GM12891 (cell line): ENCODE measurements around the gene GRIN2C.

ENCODE experiments used
- PAX5 ChIP-seq: IDR thresholded peaks from 2 replicates; pipeline ENCODE4 v1.6.1; 2011; ENCODE audit warnings: low read length, moderate library complexity, mild to moderate bottlenecking; ENCODE audit not compliant: insufficient read depth, severe bottlenecking
- POLR2A ChIP-seq: IDR thresholded peaks from 2 replicates; pipeline ENCODE4 v1.6.1; 2011; ENCODE audit warnings: low read depth, low read length, control low read depth
- POLR2AphosphoS5 ChIP-seq: IDR thresholded peaks from 2 replicates; pipeline ENCODE4 v1.6.1; 2011; ENCODE audit warnings: low read depth, low read length, control low read depth
- SPI1 ChIP-seq: IDR thresholded peaks from 2 replicates; pipeline ENCODE4 v1.6.1; 2011; ENCODE audit warnings: low read depth, low read length, control low read depth
- TAF1 ChIP-seq: IDR thresholded peaks from 2 replicates; pipeline ENCODE4 v1.6.1; 2011; ENCODE audit warnings: low read depth, low read length, control low read depth

GRCh38 chr17:74851612-74852236, 8.0 kb downstream of the GRIN2C start:
- TF ChIP-seq POLR2AphosphoS5 = no peak
- TF ChIP-seq POLR2A = no peak
- no peak for TF ChIP-seq TAF1
- TF ChIP-seq SPI1 = no peak
- TF ChIP-seq PAX5 = no peak
